HCT116 (cell line): Measurements from ENCODE around the gene ITGA11.

Source experiments
- ATF3 ChIP-seq: IDR thresholded peaks from 2 replicates; pipeline ENCODE4 v1.6.1; 2012
- CEBPB ChIP-seq: IDR thresholded peaks from 2 replicates; pipeline ENCODE4 v1.6.1; 2012; ENCODE audit warnings: low read depth
- CTCF ChIP-seq, 3 experiments: fragments of 200-600 bp in 1 of 3; sonication (generic) in 1 of 3; IDR thresholded peaks in 2 of 3; conservative IDR thresholded peaks in 1 of 3; 2 replicates each; pipeline ENCODE4 v1.5.1; 2012 to 2017; ENCODE audit warnings: low read depth in 2 of 3, low read length in 2 of 3, antibody characterized with exemption in 1 of 3, borderline replicate concordance in 1 of 3, control low read depth in 1 of 3, mild to moderate bottlenecking in 1 of 3, mixed read lengths in 1 of 3, mixed run types in 1 of 3, moderate library complexity in 1 of 3; ENCODE audit not compliant: insufficient read depth in 1 of 3
- EZH2 ChIP-seq: fragments of 200-600 bp; sonication (generic); IDR thresholded peaks from 2 replicates; pipeline ENCODE4 v1.6.1; 2017; ENCODE audit warnings: antibody characterized with exemption, mixed run types
- EZH2phosphoT487 ChIP-seq: fragments of 200-600 bp; IDR thresholded peaks from 2 replicates; pipeline ENCODE4 v1.6.1; 2018; ENCODE audit warnings: antibody characterized with exemption, borderline replicate concordance
- FOSL1 ChIP-seq: IDR thresholded peaks from 2 replicates; pipeline ENCODE4 v1.6.1; 2012; ENCODE audit warnings: low read depth
- POLR2A ChIP-seq: IDR thresholded peaks from 2 replicates; pipeline ENCODE4 v1.7.0; 2011; ENCODE audit warnings: borderline replicate concordance; ENCODE audit not compliant: insufficient read depth, insufficient read length; ENCODE audit errors: extremely low read depth
- POLR2AphosphoS5 ChIP-seq: IDR thresholded peaks from 2 replicates; pipeline ENCODE4 v1.6.1; 2011; ENCODE audit warnings: mild to moderate bottlenecking, low read depth, low read length, moderate library complexity
- REST ChIP-seq: IDR thresholded peaks from 2 replicates; pipeline ENCODE4 v1.6.1; 2012; ENCODE audit warnings: low read depth
- SIN3A ChIP-seq: IDR thresholded peaks from 2 replicates; pipeline ENCODE4 v1.6.1; 2012; ENCODE audit warnings: low read depth
- SP1 ChIP-seq: IDR thresholded peaks from 2 replicates; pipeline ENCODE4 v1.6.1; 2012; ENCODE audit warnings: low read depth
- YY1 ChIP-seq: IDR thresholded peaks from 2 replicates; pipeline ENCODE4 v1.6.1; 2011; ENCODE audit warnings: low read length, low read depth, moderate library complexity, mild to moderate bottlenecking; ENCODE audit not compliant: insufficient replicate concordance; ENCODE audit errors: extremely low read depth
- ZFX ChIP-seq: fragments of 450-650 bp; IDR thresholded peaks from 2 replicates; pipeline ENCODE4 v1.6.1; 2017
- ZNF274 ChIP-seq: fragments of 200-500 bp; sonication (Bioruptor generic); IDR thresholded peaks from 2 replicates; pipeline ENCODE4 v1.6.1; 2014; ENCODE audit warnings: mild to moderate bottlenecking, low read depth, low read length, inconsistent platforms

GRCh38 chr15:68478853-68479252, 46.9 kb upstream of the ITGA11 start:
- no peak for TF ChIP-seq EZH2
- TF ChIP-seq CTCF (IDR thresholded peaks at IDR 0.05 in 2 of 3, conservative IDR thresholded peaks at IDR 0.05 in 1 of 3; ENCODE audit: borderline replicate concordance in 1 of 3, insufficient read depth in 1 of 3, low read depth in 2 of 3, low read length in 2 of 3), result no peak
- TF ChIP-seq POLR2A, result no peak
- TF ChIP-seq SIN3A, result no peak
- no peak for TF ChIP-seq YY1
- no peak for TF ChIP-seq EZH2phosphoT487
- no peak for TF ChIP-seq ZNF274
- TF ChIP-seq REST, result no peak
- TF ChIP-seq CEBPB, result no peak
- TF ChIP-seq FOSL1, result no peak
- TF ChIP-seq ATF3, result no peak
- TF ChIP-seq POLR2AphosphoS5, result no peak
- TF ChIP-seq SP1, result no peak
- no peak for TF ChIP-seq ZFX
